Keratinocyte (primary cell): ENCODE data around the gene CACUL1. TPM values are rescaled to one million over a fixed set of nuclear protein-coding genes. Genes with fewer than 3 reads are reported as not detected.

Source experiments
- DNase-seq: peaks from one replicate; pipeline ENCODE4 v3.0.0-alpha.2; 2011; ENCODE audit warnings: low read depth, missing footprints, low spot score
- FAIRE-seq: peaks from 2 replicates; lab custom pipeline; 2011; peaks lifted over from hg19 to GRCh38; lab: Jason Lieb, UNC
- H2AFZ ChIP-seq: 2 replicates; pipeline ENCODE4 v1.6.0; 2012; ENCODE audit warnings: low read length, control low read depth, inconsistent platforms; ENCODE audit not compliant: control insufficient read depth
- H3K27ac ChIP-seq: 2 replicates; pipeline ENCODE4 v1.5.1; 2011; ENCODE audit warnings: low read length; ENCODE audit not compliant: control insufficient read depth, insufficient read depth
- H3K27me3 ChIP-seq: 3 replicates; pipeline ENCODE4 v1.6.0; 2011; ENCODE audit warnings: low read length; ENCODE audit not compliant: control insufficient read depth, insufficient read depth; ENCODE audit errors: extremely low read depth
- H3K36me3 ChIP-seq, 2 experiments: 2 replicates in 1 of 2; 3 replicates in 1 of 2; pipeline ENCODE4 v1.5.1; 2011; ENCODE audit warnings: low read length in 2 of 2, mild to moderate bottlenecking in 1 of 2; ENCODE audit not compliant: control insufficient read depth in 2 of 2, insufficient read depth in 2 of 2; ENCODE audit errors: extremely low read depth in 1 of 2
- H3K4me1 ChIP-seq: 3 replicates; pipeline ENCODE4 v1.5.1; 2011; ENCODE audit warnings: low read length; ENCODE audit not compliant: control insufficient read depth, insufficient read depth; ENCODE audit errors: extremely low read depth
- H3K4me2 ChIP-seq: 3 replicates; pipeline ENCODE4 v1.6.0; 2011; ENCODE audit warnings: low read depth, low read length; ENCODE audit not compliant: control insufficient read depth, insufficient read depth; ENCODE audit errors: extremely low read depth
- H3K4me3 ChIP-seq, 3 experiments: fragments of 200-600 bp in 1 of 3; sonication (generic) in 1 of 3; 2 replicates in 2 of 3; 3 replicates in 1 of 3; pipeline ENCODE4 v1.5.1; 2011 to 2016; ENCODE audit warnings: low read length in 3 of 3, mild to moderate bottlenecking in 3 of 3, control low read depth in 2 of 3, inconsistent platforms in 1 of 3, low read depth in 1 of 3, mixed read lengths in 1 of 3, mixed run types in 1 of 3, moderate library complexity in 1 of 3; ENCODE audit not compliant: control insufficient read depth in 2 of 3, insufficient read depth in 2 of 3; ENCODE audit errors: extremely low read depth in 1 of 3
- H3K79me2 ChIP-seq: 2 replicates; pipeline ENCODE4 v1.6.0; 2012; ENCODE audit warnings: low read length; ENCODE audit not compliant: control insufficient read depth, insufficient read depth
- H3K9ac ChIP-seq: 3 replicates; pipeline ENCODE4 v1.6.0; 2011; ENCODE audit warnings: low read length; ENCODE audit not compliant: control insufficient read depth, insufficient read depth; ENCODE audit errors: extremely low read depth
- H3K9me1 ChIP-seq: 3 replicates; pipeline ENCODE4 v1.6.0; 2011; ENCODE audit warnings: low read length; ENCODE audit not compliant: control insufficient read depth, insufficient read depth; ENCODE audit errors: extremely low read depth
- H3K9me3 ChIP-seq: 2 replicates; pipeline ENCODE4 v1.5.1; 2012; ENCODE audit warnings: low read depth, low read length; ENCODE audit not compliant: control insufficient read depth
- H4K20me1 ChIP-seq: 3 replicates; pipeline ENCODE4 v1.6.0; 2011; ENCODE audit warnings: low read length; ENCODE audit not compliant: control insufficient read depth, insufficient read depth; ENCODE audit errors: extremely low read depth
- CTCF ChIP-seq, 3 experiments: IDR thresholded peaks in 1 of 3; conservative IDR thresholded peaks in 1 of 3; optimal IDR thresholded peaks in 1 of 3; 2 replicates in 2 of 3; 3 replicates in 1 of 3; pipeline versions ENCODE3 to v1.5.1; 2011; ENCODE audit warnings: low read length in 3 of 3, mild to moderate bottlenecking in 3 of 3, moderate library complexity in 2 of 3, control low read depth in 1 of 3, inconsistent platforms in 1 of 3; ENCODE audit not compliant: insufficient read depth in 2 of 3; ENCODE audit errors: extremely low read depth in 1 of 3
- EZH2 ChIP-seq: IDR thresholded peaks from one replicate; pipeline ENCODE4 v1.6.1; 2012; ENCODE audit warnings: inconsistent platforms, mild to moderate bottlenecking, low read length, moderate library complexity
- dilution Hi-C: fragments of 300-500 bp; cut with MboI; formaldehyde crosslinking; loops from one replicate; pipeline ENCODE4 v1.7.0; 2020; ENCODE audit warnings: low sequenced_read_pairs; ENCODE audit not compliant: extremely low pct_ligation_motif_present
- polyA plus RNA-seq, 5 experiments: library from polyadenylated mRNA; depleted of rRNA in 3 of 5; stranded (reverse) in 3 of 5; stranded (forward) in 1 of 5; unstranded in 1 of 5; fragments of >200 nt; gene quantifications; 1 replicate in 1 of 5; 2 replicates in 3 of 5; 3 replicates in 1 of 5; pipeline versions ENCODE4 v1.2.1 to v1.2.3, GENCODE V29; 2011 to 2012; ENCODE audit warnings: missing spikeins in 2 of 5, low read depth in 1 of 5, low replicate concordance in 1 of 5

CACUL1 gene
- polyA plus RNA-seq, 1 donor (not counting 4 experiments of a cell fraction or from before 2014, with no cell fraction given) = 36.5 TPM

GRCh38 chr10:118664321-118664720 lies 90.4 kb downstream of the CACUL1 start:
- Histone ChIP-seq H3K9ac (no peak overlapping the region), H3K36me3 (no peaks in the 10 kb centered on the region), H3K9me1 (no peaks in the 10 kb centered on the region), H3K27me3 (peaks cover 4% of the 10 kb centered on the region), H3K9me3 (no peaks in the 10 kb centered on the region), H3K79me2 (no peaks in the 10 kb centered on the region), H3K4me3 (no peak overlapping the region), H3K4me2 (no peak overlapping the region), H2AFZ (no peak overlapping the region), H4K20me1 (no peaks in the 10 kb centered on the region), H3K4me1 (no peaks in the 10 kb centered on the region), H3K27ac (no peak overlapping the region)
- DNase-seq = no peak
- no peak for FAIRE-seq
- dilution Hi-C loops = loop anchor here (10.0 kb wide), 1 partner anchor 70 kb away; the partner anchor contains the start of gene PRLHR
- TF ChIP-seq CTCF (optimal IDR thresholded peaks at IDR 0.05 in 1 of 3, IDR thresholded peaks at IDR 0.05 in 1 of 3, conservative IDR thresholded peaks at IDR 0.05 in 1 of 3; ENCODE audit: extremely low read depth in 1 of 3, insufficient read depth in 2 of 3, low read length in 3 of 3) = no peak
- no peak for TF ChIP-seq EZH2

GRCh38 chr10:118663176-118663575 lies 91.6 kb downstream of the CACUL1 start:
- H3K79me2 ChIP-seq = no peaks in the 10 kb centered on the region
- no peaks in the 10 kb centered on the region for H3K9me1 ChIP-seq
- H3K4me2 ChIP-seq = no peak overlapping the region
- no peak overlapping the region for H2AFZ ChIP-seq
- no peaks in the 10 kb centered on the region for H3K36me3 ChIP-seq
- TF ChIP-seq CTCF (optimal IDR thresholded peaks at IDR 0.05 in 1 of 3, IDR thresholded peaks at IDR 0.05 in 1 of 3, conservative IDR thresholded peaks at IDR 0.05 in 1 of 3; ENCODE audit: extremely low read depth in 1 of 3, insufficient read depth in 2 of 3, low read length in 3 of 3) (no peak), EZH2 (no peak)
- H3K4me3 ChIP-seq = no peak overlapping the region
- H3K9ac ChIP-seq = no peak overlapping the region
- DNase-seq (no peak), FAIRE-seq (no peak)
- no peak overlapping the region for H3K27ac ChIP-seq
- H3K9me3 ChIP-seq = no peaks in the 10 kb centered on the region
- H4K20me1 ChIP-seq = no peaks in the 10 kb centered on the region
- no peaks in the 10 kb centered on the region for H3K4me1 ChIP-seq
- H3K27me3 ChIP-seq = peaks cover 13% of the 10 kb centered on the region
- dilution Hi-C loops = loop anchor here (10.0 kb wide), 1 partner anchor 68 kb away; the partner anchor contains the start of gene PRLHR
